Panc1 (cell line): ENCODE data around the gene DTNB. TPM values are rescaled to one million over a fixed set of nuclear protein-coding genes. Genes with fewer than 3 reads are reported as not detected.

Experiments
- ATAC-seq: fragments of 200-7000 bp; cut with Tn5 transposase; 2 replicates; pipeline ENCODE4 v1.9.1; 2020; ENCODE audit warnings: mild to moderate bottlenecking, moderate library complexity
- BruUV-seq: library from RNA; stranded (reverse); fragments of 400-500 nt; replicated peaks from 2 replicates; lab custom pipeline; 2021; lab: Mats Ljungman, UMichigan
- CTCF ChIA-PET: fragments of 300-600 bp; sonication (Branson Sonifier 250); formaldehyde crosslinking; loops from one replicate; lab custom pipeline; 2022; ENCODE audit warnings: antibody characterized with exemption; lab: Charles Lee
- POLR2A ChIA-PET: fragments of 300-600 bp; sonication (Branson Sonifier 250); formaldehyde crosslinking; loops from one replicate; lab custom pipeline; 2022; ENCODE audit warnings: antibody characterized with exemption; lab: Charles Lee
- DNase-seq: peaks from one replicate; pipeline ENCODE4 v3.0.0-alpha.2; 2010; ENCODE audit warnings: low read depth, low spot score
- H3K27ac ChIP-seq: 2 replicates; pipeline ENCODE4 v1.5.1; 2011; ENCODE audit warnings: mild to moderate bottlenecking, low read length, inconsistent platforms
- H3K27me3 ChIP-seq: fragments of 200-500 bp; sonication (Bioruptor generic); 2 replicates; pipeline ENCODE4 v1.6.0; 2014; ENCODE audit warnings: low read length, inconsistent platforms; ENCODE audit not compliant: control insufficient read depth, insufficient read depth
- H3K36me3 ChIP-seq: fragments of 200-500 bp; sonication (Bioruptor generic); 2 replicates; pipeline ENCODE4 v1.5.1; 2014; ENCODE audit warnings: inconsistent platforms, mild to moderate bottlenecking, low read length, moderate library complexity; ENCODE audit not compliant: control insufficient read depth, insufficient read depth
- H3K4me1 ChIP-seq: 2 replicates; pipeline ENCODE4 v1.5.1; 2011; ENCODE audit warnings: inconsistent platforms, mild to moderate bottlenecking, low read length, moderate library complexity; ENCODE audit not compliant: control insufficient read depth, insufficient read depth
- H3K4me3 ChIP-seq, 2 experiments: 2 replicates each; pipeline ENCODE4 v1.5.1; 2011 to 2012; ENCODE audit warnings: low read depth in 2 of 2, low read length in 2 of 2, mild to moderate bottlenecking in 2 of 2, inconsistent platforms in 1 of 2, moderate library complexity in 1 of 2
- H3K9me3 ChIP-seq: fragments of 200-500 bp; sonication (Bioruptor generic); 2 replicates; pipeline ENCODE4 v1.5.1; 2014; ENCODE audit warnings: low read depth, mild to moderate bottlenecking, inconsistent platforms, low read length, moderate library complexity; ENCODE audit not compliant: control insufficient read depth, insufficient read depth
- POLR2AphosphoS5 ChIP-seq: IDR thresholded peaks from 2 replicates; pipeline ENCODE4 v1.6.1; 2012; ENCODE audit warnings: mild to moderate bottlenecking, low read depth, low read length, moderate library complexity
- REST ChIP-seq, 2 experiments: IDR thresholded peaks; 2 replicates each; pipeline ENCODE4 v1.6.1; 2011 to 2012; ENCODE audit warnings: low read depth in 2 of 2, control low read depth in 1 of 2, low read length in 1 of 2, mild to moderate bottlenecking in 1 of 2, moderate library complexity in 1 of 2; ENCODE audit not compliant: insufficient read depth in 1 of 2
- SIN3A ChIP-seq: IDR thresholded peaks from 2 replicates; pipeline ENCODE4 v1.6.1; 2012; ENCODE audit warnings: low read depth, mild to moderate bottlenecking, low read length, moderate library complexity, borderline replicate concordance; ENCODE audit not compliant: insufficient read depth
- TCF7L2 ChIP-seq: IDR thresholded peaks from 2 replicates; pipeline ENCODE4 v1.6.1; 2011; ENCODE audit warnings: mild to moderate bottlenecking, low read depth, low read length, inconsistent platforms
- in situ Hi-C: cut with HindIII; loops from 2 replicates; pipeline ENCODE4 v1.10.0; 2016; ENCODE audit warnings: low sequenced_read_pairs, low pct_unique_long_range_greater_than_20kb
- intact Hi-C: fragments of 100-400 bp; cut with micrococcal nuclease; formaldehyde crosslinking; loops from one replicate; pipeline ENCODE4 v1.10.0; 2022; ENCODE audit not compliant: unreplicated experiment
- total RNA-seq: library from RNA; stranded (reverse); gene quantifications from one replicate; pipeline ENCODE4 v1.2.1, GENCODE V29; 2021; ENCODE audit not compliant: unreplicated experiment
- TF ChIP-seq, protein P1 (sequence below): fragments of 450-650 bp; IDR thresholded peaks from 2 replicates; pipeline ENCODE4 v1.5.1; 2017; ENCODE audit warnings: mild to moderate bottlenecking

DTNB gene
- total RNA-seq, 1 experiment from 2014 or later: 37.8 TPM

- DNase-seq (no peak), ATAC-seq (no peak)
- Histone ChIP-seq H3K9me3 (no peaks in the 10 kb centered on the region), H3K4me1 (no peaks in the 10 kb centered on the region; the same call in 1 of the 2 replicates), H3K36me3 (no peaks in the 10 kb centered on the region), H3K4me3 (no peak overlapping the region), H3K27ac (no peak overlapping the region), H3K27me3 (no peaks in the 10 kb centered on the region)
- no TSS peak for BruUV-seq
- in situ Hi-C loops (no loop called here), intact Hi-C loops (no loop called here)
- ChIA-PET CTCF (no interaction called here), POLR2A (interaction anchor here (0.6 kb wide), 1 partner anchor 284 kb away, joined by 4 read pairs; no protein-coding TSS in a partner anchor)
- TF ChIP-seq POLR2AphosphoS5 (no peak), SIN3A (no peak), TCF7L2 (no peak), REST (IDR thresholded peaks at IDR 0.05; ENCODE audit: insufficient read depth in 1 of 2, low read depth in 2 of 2, low read length in 1 of 2) (no peak)
- TF ChIP-seq, protein P1, sequence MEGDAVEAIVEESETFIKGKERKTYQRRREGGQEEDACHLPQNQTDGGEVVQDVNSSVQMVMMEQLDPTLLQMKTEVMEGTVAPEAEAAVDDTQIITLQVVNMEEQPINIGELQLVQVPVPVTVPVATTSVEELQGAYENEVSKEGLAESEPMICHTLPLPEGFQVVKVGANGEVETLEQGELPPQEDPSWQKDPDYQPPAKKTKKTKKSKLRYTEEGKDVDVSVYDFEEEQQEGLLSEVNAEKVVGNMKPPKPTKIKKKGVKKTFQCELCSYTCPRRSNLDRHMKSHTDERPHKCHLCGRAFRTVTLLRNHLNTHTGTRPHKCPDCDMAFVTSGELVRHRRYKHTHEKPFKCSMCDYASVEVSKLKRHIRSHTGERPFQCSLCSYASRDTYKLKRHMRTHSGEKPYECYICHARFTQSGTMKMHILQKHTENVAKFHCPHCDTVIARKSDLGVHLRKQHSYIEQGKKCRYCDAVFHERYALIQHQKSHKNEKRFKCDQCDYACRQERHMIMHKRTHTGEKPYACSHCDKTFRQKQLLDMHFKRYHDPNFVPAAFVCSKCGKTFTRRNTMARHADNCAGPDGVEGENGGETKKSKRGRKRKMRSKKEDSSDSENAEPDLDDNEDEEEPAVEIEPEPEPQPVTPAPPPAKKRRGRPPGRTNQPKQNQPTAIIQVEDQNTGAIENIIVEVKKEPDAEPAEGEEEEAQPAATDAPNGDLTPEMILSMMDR: no peak
These were observed 150.3 kb downstream of the DTNB start for GRCh38 chr2:25523060-25523459.

- ATAC-seq: peak; percentile 84; the same call in 1 of the 2 replicates
- no peaks in the 10 kb centered on the region for H3K27me3 ChIP-seq
- intact Hi-C loops: no loop called here
These were observed 151.6 kb downstream of the DTNB start for GRCh38 chr2:25521665-25522387.

More at GRCh38 chr2:25521665-25522387, 151.6 kb downstream of the DTNB start:
- BruUV-seq: TSS peak; percentile 26
- TF ChIP-seq SIN3A: no peak
- TF ChIP-seq TCF7L2: no peak
- TF ChIP-seq, protein P1: peak; percentile 80
- TF ChIP-seq REST (IDR thresholded peaks at IDR 0.05; ENCODE audit: insufficient read depth in 1 of 2, low read depth in 2 of 2, low read length in 1 of 2): no peak
- no peak for TF ChIP-seq POLR2AphosphoS5
- Histone ChIP-seq H3K36me3 (no peaks in the 10 kb centered on the region), H3K9me3 (no peaks in the 10 kb centered on the region), H3K4me1 (no peaks in the 10 kb centered on the region; the same call in 1 of the 2 replicates), H3K4me3 (no peak overlapping the region), H3K27ac (no peak overlapping the region)
- CTCF ChIA-PET: no interaction called here
- peak; percentile 35 for DNase-seq
- POLR2A ChIA-PET: no interaction called here
- in situ Hi-C loops: no loop called here
